Measurements from ENCODE around the gene MXRA7. TPM values are rescaled to one million over a fixed set of nuclear protein-coding genes. Genes with fewer than 3 reads are reported as not detected.

The MXRA7 gene
- polyA plus RNA-seq (2013, experiment 1 of 2) = 91.4 TPM
- 90.3 TPM for polyA plus RNA-seq (2013, experiment 2 of 2)

GRCh38 chr17:76710863-76711611 lies at the start of gene MXRA7:
TSS of gene MXRA7 (minus strand) at chr17:76710965. CDS start at chr17:76710946, 19 bp downstream.
- peak; percentile 53 for DNase-seq (ENCODE audit: low spot score)
- Histone ChIP-seq H3K27me3 (ENCODE audit: control insufficient read depth in 3 of 3, insufficient read depth in 3 of 3, low read depth in 1 of 3, low read length in 3 of 3) (no peaks in the 10 kb centered on the region), H3K9me3 (replicated peaks in 1 of 2; ENCODE audit: control insufficient read depth in 2 of 2, insufficient read depth in 1 of 2, low read depth in 1 of 2, low read length in 2 of 2) (no peaks in the 10 kb centered on the region), H3K27ac (replicated peaks; ENCODE audit: low read length) (peak within 1 kb of the TSS; percentile 52), H2AFZ (ENCODE audit: low read length) (peak within 1 kb of the TSS; percentile 92), H2BK15ac (ENCODE audit: low read length) (peak within 1 kb of the TSS; percentile 61), H3K4me1 (ENCODE audit: control insufficient read depth in 2 of 2, insufficient read depth in 1 of 2, low read depth in 1 of 2, low read length in 2 of 2) (peaks cover 25% of the 10 kb centered on the region in 2 donors), H2AK5ac (ENCODE audit: low read depth, low read length) (peak within 1 kb of the TSS; percentile 87), H3K18ac (ENCODE audit: low read length) (peak within 1 kb of the TSS; percentile 94), H2BK5ac (ENCODE audit: low read length) (no peak within 1 kb of the TSS), H4K91ac (ENCODE audit: low read depth, low read length, poor library complexity) (no peak within 1 kb of the TSS), H2BK12ac (ENCODE audit: low read length) (no peak within 1 kb of the TSS), H2BK120ac (ENCODE audit: low read depth, low read length) (peak within 1 kb of the TSS; percentile 29), H3K4me3 (ENCODE audit: low read length in 2 of 2) (peak within 1 kb of the TSS; percentile 67 to 86), H3K4me2 (ENCODE audit: insufficient read depth, low read length, poor library complexity, severe bottlenecking) (peak within 1 kb of the TSS; percentile 74), H3K79me1 (ENCODE audit: low read depth, low read length) (peaks cover 5% of the 10 kb centered on the region), H4K8ac (ENCODE audit: low read depth, low read length) (no peak within 1 kb of the TSS), H3K36me3 (replicated peaks in 1 of 2; ENCODE audit: control insufficient read depth in 2 of 2, insufficient read depth in 2 of 2, low read length in 2 of 2) (peaks cover 5 to 21% of the 10 kb centered on the region in 2 donors), H3K14ac (ENCODE audit: low read length) (no peak within 1 kb of the TSS), H3K23ac (ENCODE audit: low read depth, low read length, poor library complexity) (peak within 1 kb of the TSS; percentile 1), H3K4ac (ENCODE audit: low read length) (peak within 1 kb of the TSS; percentile 18), H3K9ac (ENCODE audit: low read depth, low read length, poor library complexity) (peak within 1 kb of the TSS; percentile 86)
- no CpG with 5 or more reads among the region's 56 CpGs for WGBS, 2 donors (ENCODE audit: extremely low coverage in 2 of 2, insufficient read length in 2 of 2, insufficient replicate concordance in 1 of 2)

DNA sequence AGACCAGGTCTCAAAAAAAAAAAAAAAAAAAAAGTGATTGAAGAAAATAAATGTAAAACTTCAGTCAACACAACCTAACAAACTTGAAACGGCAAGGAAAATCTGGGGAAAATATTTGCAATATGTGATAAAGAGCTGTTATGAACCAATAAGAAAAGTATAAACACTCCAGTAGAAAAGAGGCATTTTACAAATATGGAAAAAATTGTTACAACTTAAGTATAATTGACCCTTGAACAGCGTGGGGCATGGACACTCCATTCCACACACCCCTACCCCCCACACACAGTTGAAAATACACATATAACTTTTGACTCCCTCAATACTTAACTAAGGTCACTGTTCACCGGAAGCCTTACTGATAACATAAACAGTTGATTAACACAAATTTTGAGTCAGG lies 47.8 kb upstream of the MXRA7 start:
- Histone ChIP-seq H2BK120ac (ENCODE audit: low read depth, low read length) (no peak overlapping the region), H3K27me3 (ENCODE audit: control insufficient read depth in 3 of 3, insufficient read depth in 3 of 3, low read depth in 1 of 3, low read length in 3 of 3) (no peaks in the 10 kb centered on the region), H3K4ac (ENCODE audit: low read length) (no peak overlapping the region), H2BK12ac (ENCODE audit: low read length) (no peak overlapping the region), H3K23ac (ENCODE audit: low read depth, low read length, poor library complexity) (no peak overlapping the region), H3K79me1 (ENCODE audit: low read depth, low read length) (no peaks in the 10 kb centered on the region), H3K4me3 (ENCODE audit: low read length in 2 of 2) (no peak overlapping the region), H2BK15ac (ENCODE audit: low read length) (no peak overlapping the region), H2AK5ac (ENCODE audit: low read depth, low read length) (no peak overlapping the region), H3K27ac (replicated peaks; ENCODE audit: low read length) (no peak overlapping the region), H4K91ac (ENCODE audit: low read depth, low read length, poor library complexity) (no peak overlapping the region), H3K9me3 (replicated peaks in 1 of 2; ENCODE audit: control insufficient read depth in 2 of 2, insufficient read depth in 1 of 2, low read depth in 1 of 2, low read length in 2 of 2) (peaks cover 0 to 5% of the 10 kb centered on the region in 2 donors), H3K9ac (ENCODE audit: low read depth, low read length, poor library complexity) (no peak overlapping the region), H2BK5ac (ENCODE audit: low read length) (no peak overlapping the region), H3K36me3 (replicated peaks in 1 of 2; ENCODE audit: control insufficient read depth in 2 of 2, insufficient read depth in 2 of 2, low read length in 2 of 2) (peaks cover 2 to 21% of the 10 kb centered on the region in 2 donors), H4K8ac (ENCODE audit: low read depth, low read length) (no peak overlapping the region), H3K14ac (ENCODE audit: low read length) (no peak overlapping the region), H2AFZ (ENCODE audit: low read length) (no peak overlapping the region), H3K4me2 (ENCODE audit: insufficient read depth, low read length, poor library complexity, severe bottlenecking) (no peak overlapping the region), H3K4me1 (ENCODE audit: control insufficient read depth in 2 of 2, insufficient read depth in 1 of 2, low read depth in 1 of 2, low read length in 2 of 2) (no peaks in the 10 kb centered on the region), H3K18ac (ENCODE audit: low read length) (no peak overlapping the region)
- no peak for DNase-seq (ENCODE audit: low spot score)
- no CpG with 5 or more reads among the region's 3 CpGs for WGBS, 2 donors (ENCODE audit: extremely low coverage in 2 of 2, insufficient read length in 2 of 2, insufficient replicate concordance in 1 of 2)

DNA sequence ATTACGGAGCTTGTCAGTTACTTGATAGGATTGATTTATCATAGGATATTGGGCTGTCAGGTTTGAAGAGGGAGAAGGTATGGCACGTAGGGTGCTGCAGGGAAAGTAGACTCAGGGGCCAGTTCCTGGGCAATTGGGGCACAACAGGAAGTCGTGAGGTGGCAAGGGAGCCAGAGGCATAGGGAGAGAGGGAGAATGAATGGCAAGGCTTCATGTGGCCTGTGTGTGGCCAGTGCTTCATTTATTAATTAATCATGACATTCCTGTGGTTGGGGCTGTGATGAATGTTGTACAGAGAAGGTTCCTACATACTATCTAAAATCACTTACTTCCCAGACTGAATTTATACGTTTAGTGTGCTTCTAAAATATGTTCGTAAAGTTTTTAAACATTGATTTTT lies 46.5 kb upstream of the MXRA7 start:
- H2AK5ac ChIP-seq (ENCODE audit: low read depth, low read length) = no peak overlapping the region
- H3K18ac ChIP-seq (ENCODE audit: low read length) = no peak overlapping the region
- no peak overlapping the region for H4K8ac ChIP-seq (ENCODE audit: low read depth, low read length)
- no CpG with 5 or more reads among the region's 5 CpGs for WGBS, 2 donors (ENCODE audit: extremely low coverage in 2 of 2, insufficient read length in 2 of 2, insufficient replicate concordance in 1 of 2)
- no peak overlapping the region for H3K4ac ChIP-seq (ENCODE audit: low read length)
- no peaks in the 10 kb centered on the region for H3K4me1 ChIP-seq (ENCODE audit: control insufficient read depth in 2 of 2, insufficient read depth in 1 of 2, low read depth in 1 of 2, low read length in 2 of 2)
- H2BK15ac ChIP-seq (ENCODE audit: low read length) = no peak overlapping the region
- no peak overlapping the region for H2BK5ac ChIP-seq (ENCODE audit: low read length)
- H3K14ac ChIP-seq (ENCODE audit: low read length) = no peak overlapping the region
- no peak overlapping the region for H3K23ac ChIP-seq (ENCODE audit: low read depth, low read length, poor library complexity)
- H3K79me1 ChIP-seq (ENCODE audit: low read depth, low read length) = no peaks in the 10 kb centered on the region
- no peak overlapping the region for H2AFZ ChIP-seq (ENCODE audit: low read length)
- no peak for DNase-seq (ENCODE audit: low spot score)
- no peak overlapping the region for H2BK120ac ChIP-seq (ENCODE audit: low read depth, low read length)
- no peak overlapping the region for H3K4me2 ChIP-seq (ENCODE audit: insufficient read depth, low read length, poor library complexity, severe bottlenecking)
- peaks cover 0 to 5% of the 10 kb centered on the region in 2 donors for H3K9me3 ChIP-seq (replicated peaks in 1 of 2; ENCODE audit: control insufficient read depth in 2 of 2, insufficient read depth in 1 of 2, low read depth in 1 of 2, low read length in 2 of 2)
- no peak overlapping the region for H2BK12ac ChIP-seq (ENCODE audit: low read length)
- H3K36me3 ChIP-seq (replicated peaks in 1 of 2; ENCODE audit: control insufficient read depth in 2 of 2, insufficient read depth in 2 of 2, low read length in 2 of 2) = peaks cover 2 to 24% of the 10 kb centered on the region in 2 donors
- H3K4me3 ChIP-seq (ENCODE audit: low read length in 2 of 2) = no peak overlapping the region
- no peaks in the 10 kb centered on the region for H3K27me3 ChIP-seq (ENCODE audit: control insufficient read depth in 3 of 3, insufficient read depth in 3 of 3, low read depth in 1 of 3, low read length in 3 of 3)
- H3K27ac ChIP-seq (replicated peaks; ENCODE audit: low read length) = no peak overlapping the region
- H3K9ac ChIP-seq (ENCODE audit: low read depth, low read length, poor library complexity) = no peak overlapping the region
- no peak overlapping the region for H4K91ac ChIP-seq (ENCODE audit: low read depth, low read length, poor library complexity)

GRCh38 chr17:76755285-76755684 lies 44.5 kb upstream of the MXRA7 start:
- Histone ChIP-seq H4K8ac (ENCODE audit: low read depth, low read length) (no peak overlapping the region), H2BK12ac (ENCODE audit: low read length) (no peak overlapping the region), H3K36me3 (replicated peaks in 1 of 2; ENCODE audit: control insufficient read depth in 2 of 2, insufficient read depth in 2 of 2, low read length in 2 of 2) (peaks cover 2 to 30% of the 10 kb centered on the region in 2 donors), H3K18ac (ENCODE audit: low read length) (no peak overlapping the region), H3K79me1 (ENCODE audit: low read depth, low read length) (no peaks in the 10 kb centered on the region), H2AFZ (ENCODE audit: low read length) (no peak overlapping the region), H3K4me1 (ENCODE audit: control insufficient read depth in 2 of 2, insufficient read depth in 1 of 2, low read depth in 1 of 2, low read length in 2 of 2) (no peaks in the 10 kb centered on the region), H3K14ac (ENCODE audit: low read length) (no peak overlapping the region), H2BK15ac (ENCODE audit: low read length) (no peak overlapping the region), H2AK5ac (ENCODE audit: low read depth, low read length) (no peak overlapping the region), H2BK120ac (ENCODE audit: low read depth, low read length) (no peak overlapping the region), H3K4me2 (ENCODE audit: insufficient read depth, low read length, poor library complexity, severe bottlenecking) (no peak overlapping the region), H3K9me3 (replicated peaks in 1 of 2; ENCODE audit: control insufficient read depth in 2 of 2, insufficient read depth in 1 of 2, low read depth in 1 of 2, low read length in 2 of 2) (peaks cover 0 to 5% of the 10 kb centered on the region in 2 donors), H2BK5ac (ENCODE audit: low read length) (no peak overlapping the region), H3K27ac (replicated peaks; ENCODE audit: low read length) (no peak overlapping the region), H3K23ac (ENCODE audit: low read depth, low read length, poor library complexity) (no peak overlapping the region), H3K4ac (ENCODE audit: low read length) (no peak overlapping the region), H4K91ac (ENCODE audit: low read depth, low read length, poor library complexity) (no peak overlapping the region), H3K9ac (ENCODE audit: low read depth, low read length, poor library complexity) (no peak overlapping the region), H3K27me3 (ENCODE audit: control insufficient read depth in 3 of 3, insufficient read depth in 3 of 3, low read depth in 1 of 3, low read length in 3 of 3) (no peaks in the 10 kb centered on the region), H3K4me3 (ENCODE audit: low read length in 2 of 2) (no peak overlapping the region)
- WGBS, 2 donors (ENCODE audit: extremely low coverage in 2 of 2, insufficient read length in 2 of 2, insufficient replicate concordance in 1 of 2) = no CpG with 5 or more reads among the region's 2 CpGs
- no peak for DNase-seq (ENCODE audit: low spot score)
